H54 (cell line): ENCODE measurements around the gene NECTIN3.

Experiments used
- DNase-seq: peaks from one replicate; pipeline ENCODE4 v3.0.0; 2011; ENCODE audit warnings: low spot score, mixed read lengths; ENCODE audit not compliant: insufficient read length
- FAIRE-seq: peaks from 3 replicates; lab custom pipeline; 2011; peaks lifted over from hg19 to GRCh38; lab: Jason Lieb, UNC
- POLR2A ChIP-seq: IDR thresholded peaks from 2 replicates; pipeline ENCODE4 v1.6.1; 2011; ENCODE audit warnings: low read depth, mild to moderate bottlenecking, low read length

The NECTIN3 gene

GRCh38 chr3:111071257-111072030 lies at the start of gene NECTIN3:
Gene NECTIN3 (plus strand): TSS chr3:111071816. CDS start chr3:111072018, 202 bp downstream.
- peak; percentile 90 for TF ChIP-seq POLR2A
- FAIRE-seq = peak; percentile 72
- DNase-seq = peak; percentile 77

DNA sequence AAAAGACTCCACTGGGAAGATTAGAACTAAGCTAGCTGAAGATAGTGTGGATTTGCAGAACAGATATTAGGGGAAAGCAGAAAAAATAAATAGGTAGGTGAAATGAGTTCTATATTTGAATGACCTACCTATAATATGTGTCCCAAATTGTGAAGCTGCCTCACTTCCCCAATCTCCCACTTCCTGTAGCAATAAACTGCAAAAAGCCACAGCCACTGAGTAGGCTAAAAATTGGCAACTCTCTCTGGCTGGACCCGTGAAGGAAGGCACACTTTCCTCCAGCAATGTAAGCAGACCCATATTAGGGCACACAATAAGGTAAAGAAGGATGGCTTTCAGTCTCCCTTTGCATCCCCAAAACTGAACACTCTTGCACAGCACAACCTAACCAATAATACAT lies 43.7 kb upstream of the NECTIN3 start:
- DNase-seq = no peak
- TF ChIP-seq POLR2A = no peak
- FAIRE-seq = no peak

GRCh38 chr3:111031538-111031937 lies 40.1 kb upstream of the NECTIN3 start:
- DNase-seq = no peak
- TF ChIP-seq POLR2A = no peak
- no peak for FAIRE-seq

GRCh38 chr3:111032677-111033076 lies 38.9 kb upstream of the NECTIN3 start:
- TF ChIP-seq POLR2A = no peak
- DNase-seq = no peak
- no peak for FAIRE-seq

DNA sequence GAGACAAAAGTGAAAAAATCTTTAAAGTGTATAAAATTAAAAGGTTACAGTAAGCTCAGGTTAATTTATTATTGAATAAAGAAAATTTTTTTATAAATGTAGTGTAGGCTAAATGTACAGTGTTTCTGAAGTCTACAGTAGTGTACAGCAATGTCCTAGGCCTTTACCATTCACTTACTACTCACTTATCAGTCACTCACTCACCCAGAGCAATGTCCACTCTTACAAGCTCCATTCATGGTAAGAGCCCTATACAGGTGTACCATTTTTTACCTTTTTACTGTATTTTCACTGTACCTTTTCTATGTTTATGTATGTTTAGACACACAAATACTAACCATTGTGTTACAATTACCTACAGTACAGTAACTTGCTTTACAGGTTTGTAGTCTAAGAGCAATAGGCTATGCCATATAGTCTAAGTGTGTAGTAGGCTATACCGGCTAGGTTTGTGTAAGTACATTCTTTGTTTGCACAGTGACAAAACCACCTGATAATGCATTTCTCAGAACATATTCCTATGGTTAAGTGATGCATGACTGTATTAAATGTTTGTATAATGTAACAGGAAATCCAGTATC lies 38.1 kb upstream of the NECTIN3 start:
- FAIRE-seq (no peak), DNase-seq (no peak)
- TF ChIP-seq POLR2A = no peak

DNA sequence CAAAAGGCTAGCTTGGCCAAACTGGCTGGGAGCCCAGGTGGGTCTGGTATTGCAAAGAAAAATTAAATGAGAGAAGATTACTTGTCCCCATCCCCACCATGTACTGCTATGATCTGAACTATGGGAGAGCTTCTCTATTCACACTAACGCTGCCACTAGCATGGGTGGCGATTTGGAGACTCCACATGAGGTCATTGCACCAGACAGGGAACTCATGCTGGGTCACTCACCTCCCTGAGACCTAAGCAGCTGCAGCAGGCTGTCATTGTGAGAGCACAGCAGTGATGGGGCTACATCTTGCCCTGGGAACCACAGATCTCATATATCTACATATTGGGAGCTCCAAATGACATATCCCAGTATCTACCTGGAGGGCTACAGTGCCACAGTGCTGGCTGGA lies 36.3 kb upstream of the NECTIN3 start:
- no peak for DNase-seq
- FAIRE-seq = no peak
- no peak for TF ChIP-seq POLR2A

- FAIRE-seq = no peak
- DNase-seq = no peak
- no peak for TF ChIP-seq POLR2A
Observed at GRCh38 chr3:111035902-111036301, 35.7 kb upstream of the NECTIN3 start.

GRCh38 chr3:111040959-111041358 lies 30.7 kb upstream of the NECTIN3 start:
- no peak for TF ChIP-seq POLR2A
- DNase-seq (no peak), FAIRE-seq (no peak)

DNA sequence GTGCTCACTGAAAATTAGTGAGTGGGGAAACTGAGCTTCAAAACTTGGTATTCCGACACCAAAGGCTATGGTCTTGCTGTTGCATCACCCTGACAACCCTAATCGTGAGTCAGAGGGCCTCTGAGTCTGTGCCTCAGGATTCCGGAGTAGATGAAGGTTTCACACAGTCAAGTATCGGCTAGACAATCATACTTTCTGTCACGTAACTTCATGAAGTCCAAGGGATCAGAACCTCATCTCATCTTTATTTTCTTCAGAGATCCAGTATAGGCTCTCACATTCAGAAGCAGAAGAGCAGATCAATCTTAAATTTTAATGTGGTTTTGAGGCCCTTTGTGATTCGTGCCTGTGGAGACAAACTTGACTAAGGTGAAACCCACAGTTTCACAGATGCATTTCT lies 26.1 kb upstream of the NECTIN3 start:
- DNase-seq = no peak
- TF ChIP-seq POLR2A = no peak
- no peak for FAIRE-seq

DNA sequence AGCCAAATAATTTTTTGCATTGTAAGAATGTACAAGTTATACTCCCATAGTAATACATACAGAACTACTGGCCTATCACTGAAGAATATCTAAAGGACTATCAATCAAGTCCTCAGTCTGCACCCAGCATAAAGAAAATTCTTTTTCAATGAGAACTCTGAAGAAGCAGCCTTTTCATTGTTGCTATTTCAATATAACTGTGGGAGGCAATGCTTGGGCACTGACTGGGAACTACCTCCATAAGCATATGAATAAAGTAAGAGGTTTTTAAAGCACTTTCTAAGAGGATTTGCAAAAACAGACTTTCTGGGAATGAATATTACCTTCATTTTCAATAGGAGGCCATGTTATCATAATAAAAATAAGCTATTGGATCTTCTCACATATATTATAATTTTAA lies 24.6 kb upstream of the NECTIN3 start:
- DNase-seq (no peak), FAIRE-seq (no peak)

GRCh38 chr3:111047812-111048435 lies 23.7 kb upstream of the NECTIN3 start:
- TF ChIP-seq POLR2A = no peak
- no peak for FAIRE-seq
- no peak for DNase-seq

More for the DNA sequence above, 24.6 kb upstream of the NECTIN3 start:
- TF ChIP-seq POLR2A = no peak

DNA sequence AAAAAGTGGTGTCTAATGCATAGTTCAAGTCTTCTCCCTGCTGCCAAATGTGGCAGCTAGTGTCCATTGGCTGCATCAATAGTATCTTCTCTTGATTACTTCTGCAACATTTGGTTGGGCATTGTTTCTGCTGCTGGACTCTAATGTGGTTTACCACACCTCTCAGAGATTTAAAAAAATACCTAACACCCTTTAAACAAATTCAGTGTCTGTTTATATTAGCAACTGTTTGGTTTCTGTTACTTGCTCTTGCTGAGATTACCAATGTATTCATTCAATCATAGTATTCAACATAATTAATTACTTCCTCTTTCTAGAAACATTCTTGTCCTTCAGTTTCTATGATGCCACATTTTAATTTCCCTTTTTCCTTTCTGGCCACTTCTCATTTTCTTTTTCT lies 20.3 kb upstream of the NECTIN3 start:
- no peak for TF ChIP-seq POLR2A
- no peak for DNase-seq
- no peak for FAIRE-seq

GRCh38 chr3:111068574-111068973 lies 3.0 kb upstream of the NECTIN3 start:
- FAIRE-seq (no peak), DNase-seq (no peak)
- TF ChIP-seq POLR2A = no peak

GRCh38 chr3:111069974-111070771 lies 1.4 kb upstream of the NECTIN3 start:
- TF ChIP-seq POLR2A = no peak
- DNase-seq = peak; percentile 15
- FAIRE-seq = no peak
